Sciatic nerve (tissue), 2 donors: ENCODE data around the gene SPOUT1. TPM values are rescaled to one million over a fixed set of nuclear protein-coding genes. Genes with fewer than 3 reads are reported as not detected.
"Not testable (repeated sequence)": the region's sequence is repeated elsewhere in the genome, so short reads cannot be mapped to it uniquely, and the experiment has no call there.

ENCODE experiments used
- ATAC-seq: fragments of 200-7000 bp; cut with Tn5 transposase; one replicate; pipeline ENCODE4 v1.9.1; 2020; ENCODE audit warnings: mild to moderate bottlenecking, moderate library complexity
- DNase-seq: peaks from one replicate; pipeline ENCODE4 v3.0.0-alpha.2; 2020; ENCODE audit warnings: low spot score
- intact Hi-C: fragments of 100-400 bp; cut with DNase I; formaldehyde crosslinking; loops from one replicate; pipeline ENCODE4 v1.14.2; 2022
- total RNA-seq: library from RNA; stranded (reverse); fragmentation: NEBNext Ultra II Directional; extraction: Animal tissue kit (Norgen Biotek cat#: 25700); gene quantifications from one replicate; pipeline ENCODE4 v1.2.1, GENCODE V29; 2021
- donor health status: DM: no; HTN: no; CAD: no.
- donor health status: DM: no; HTN: no; CAD: no.

The SPOUT1 gene
- total RNA-seq, 1 donor from 2014 or later: 32.7 TPM

GRCh38 chr9:128819716-128820664 is 9.6 kb downstream of the SPOUT1 start:
- no peak for ATAC-seq
- DNase-seq: no peak
- intact Hi-C loops: no loop called here

- DNase-seq (peak; percentile 70), ATAC-seq (no peak)
Measured at GRCh38 chr9:128818839-128819715, 10.5 kb downstream of the SPOUT1 start.

GRCh38 chr9:128818099-128818838 is 11.3 kb downstream of the SPOUT1 start, which contains the start of gene ENDOG:
Gene ENDOG, plus strand, starts transcription at chr9:128818500. Its CDS starts 185 bp downstream, at chr9:128818685.
- DNase-seq (peak; percentile 98), ATAC-seq (peak; percentile 99)
- intact Hi-C loops: no loop called here

More at GRCh38 chr9:128818839-128819715, 10.5 kb downstream of the SPOUT1 start:
- intact Hi-C loops: no loop called here

GRCh38 chr9:128810873-128811272 is 18.7 kb downstream of the SPOUT1 start:
- ATAC-seq (no peak), DNase-seq (no peak)
- intact Hi-C loops: no loop called here

- ATAC-seq (no peak), DNase-seq (no peak)
- intact Hi-C loops: no loop called here
Measured at GRCh38 chr9:128809831-128810230, 19.8 kb downstream of the SPOUT1 start.

- DNase-seq: no peak
- peak; percentile 39 for ATAC-seq
- intact Hi-C loops: no loop called here
Measured at GRCh38 chr9:128809036-128809599, 20.5 kb downstream of the SPOUT1 start.

GRCh38 chr9:128808543-128808942 is 21.1 kb downstream of the SPOUT1 start:
- intact Hi-C loops: no loop called here
- no peak for ATAC-seq
- DNase-seq: no peak

GRCh38 chr9:128807827-128808226 is 21.8 kb downstream of the SPOUT1 start:
- intact Hi-C loops: no loop called here
- ATAC-seq: no peak
- DNase-seq: no peak

GRCh38 chr9:128805661-128806060 is 23.9 kb downstream of the SPOUT1 start:
- ATAC-seq (no peak), DNase-seq (no peak)
- intact Hi-C loops: no loop called here

GRCh38 chr9:128802482-128802881 is 27.1 kb downstream of the SPOUT1 start:
- intact Hi-C loops: no loop called here
- DNase-seq: no peak
- no peak for ATAC-seq

GRCh38 chr9:128800061-128800460 is 29.5 kb downstream of the SPOUT1 start:
- intact Hi-C loops: no loop called here
- ATAC-seq (no peak), DNase-seq (no peak)

GRCh38 chr9:128798896-128799295 is 30.7 kb downstream of the SPOUT1 start:
- ATAC-seq (no peak), DNase-seq (no peak)
- intact Hi-C loops: no loop called here

- intact Hi-C loops, ATAC-seq, DNase-seq: not testable (repeated sequence)
Measured at GRCh38 chr9:128794961-128795360, 34.6 kb downstream of the SPOUT1 start.

GRCh38 chr9:128792978-128793686 is 36.5 kb downstream of the SPOUT1 start:
- intact Hi-C loops: no loop called here
- no peak for DNase-seq
- no peak for ATAC-seq

GRCh38 chr9:128792134-128792533 is 37.5 kb downstream of the SPOUT1 start:
- intact Hi-C loops: no loop called here
- ATAC-seq (no peak), DNase-seq (no peak)

GRCh38 chr9:128790536-128790935 is 39.1 kb downstream of the SPOUT1 start:
- DNase-seq (no peak), ATAC-seq (no peak)
- intact Hi-C loops: no loop called here

GRCh38 chr9:128788445-128788844 is 41.1 kb downstream of the SPOUT1 start:
- DNase-seq (no peak), ATAC-seq (no peak)
- intact Hi-C loops: no loop called here

- ATAC-seq: peak; percentile 8
- intact Hi-C loops: no loop called here
- no peak for DNase-seq
Measured at GRCh38 chr9:128787659-128788058, 41.9 kb downstream of the SPOUT1 start.
